ENCODE results near the gene MATCAP1. TPM values are rescaled to one million over a fixed set of nuclear protein-coding genes. Genes with fewer than 3 reads are reported as not detected.

Gene MATCAP1
- total RNA-seq, 1 donor from 2014 or later, result 14.2 TPM

GRCh38 chr16:67201411-67202345 is 17.9 kb upstream of the MATCAP1 start:
- Histone ChIP-seq H3K4me3 (no peak overlapping the region), H3K27me3 (ENCODE audit: low read depth) (no peaks in the 10 kb centered on the region), H3K36me3 (peaks cover 50% of the 10 kb centered on the region), H3K4me1 (peaks cover 23% of the 10 kb centered on the region), H3K9me3 (replicated peaks) (no peaks in the 10 kb centered on the region), H3K27ac (replicated peaks) (no peak overlapping the region)
- no peak for TF ChIP-seq CTCF (IDR thresholded peaks at IDR 0.05; ENCODE audit: borderline replicate concordance)
- no peak for DNase-seq
- intact Hi-C loops (cut with micrococcal nuclease), result no loop called here

- TF ChIP-seq CTCF (IDR thresholded peaks at IDR 0.05; ENCODE audit: borderline replicate concordance), result no peak
- H3K27me3 ChIP-seq (ENCODE audit: low read depth), result no peaks in the 10 kb centered on the region
- peaks cover 62% of the 10 kb centered on the region for H3K36me3 ChIP-seq
- DNase-seq, result no peak
- no peak overlapping the region for H3K27ac ChIP-seq (replicated peaks)
- intact Hi-C loops (cut with micrococcal nuclease), result no loop called here
- peaks cover 23% of the 10 kb centered on the region for H3K4me1 ChIP-seq
- no peaks in the 10 kb centered on the region for H3K9me3 ChIP-seq (replicated peaks)
- H3K4me3 ChIP-seq, result no peak overlapping the region
Measured at GRCh38 chr16:67200491-67200890, 16.7 kb upstream of the MATCAP1 start.

GRCh38 chr16:67199808-67200198 is 16.0 kb upstream of the MATCAP1 start:
- intact Hi-C loops (cut with micrococcal nuclease), result no loop called here
- no peak for DNase-seq
- no peaks in the 10 kb centered on the region for H3K9me3 ChIP-seq (replicated peaks)
- TF ChIP-seq CTCF (IDR thresholded peaks at IDR 0.05; ENCODE audit: borderline replicate concordance), result no peak
- H3K27me3 ChIP-seq (ENCODE audit: low read depth), result no peaks in the 10 kb centered on the region
- peaks cover 69% of the 10 kb centered on the region for H3K36me3 ChIP-seq
- H3K4me1 ChIP-seq, result peaks cover 23% of the 10 kb centered on the region
- H3K4me3 ChIP-seq, result no peak overlapping the region
- H3K27ac ChIP-seq (replicated peaks), result no peak overlapping the region

GRCh38 chr16:67199011-67199807 is 15.4 kb upstream of the MATCAP1 start, which contains the start of gene ELMO3:
Gene ELMO3, plus strand, starts transcription at chr16:67199131. Its CDS starts 196 bp downstream, at chr16:67199327.
- TF ChIP-seq CTCF (IDR thresholded peaks at IDR 0.05; ENCODE audit: borderline replicate concordance), result peak; percentile 26
- no peaks in the 10 kb centered on the region for H3K9me3 ChIP-seq (replicated peaks)
- intact Hi-C loops (cut with micrococcal nuclease), result no loop called here
- no peaks in the 10 kb centered on the region for H3K27me3 ChIP-seq (ENCODE audit: low read depth)
- no peak within 1 kb of the TSS for H3K27ac ChIP-seq (replicated peaks)
- peaks cover 27% of the 10 kb centered on the region for H3K4me1 ChIP-seq
- H3K36me3 ChIP-seq, result peaks cover 75% of the 10 kb centered on the region
- DNase-seq, result no peak
- H3K4me3 ChIP-seq, result no peak within 1 kb of the TSS

GRCh38 chr16:67198238-67198734 is 14.5 kb upstream of the MATCAP1 start:
- Histone ChIP-seq H3K4me1 (peaks cover 36% of the 10 kb centered on the region), H3K4me3 (no peak overlapping the region), H3K27me3 (ENCODE audit: low read depth) (no peaks in the 10 kb centered on the region), H3K36me3 (peaks cover 72% of the 10 kb centered on the region), H3K9me3 (replicated peaks) (no peaks in the 10 kb centered on the region), H3K27ac (replicated peaks) (no peak overlapping the region)
- peak; percentile 68 for TF ChIP-seq CTCF (IDR thresholded peaks at IDR 0.05; ENCODE audit: borderline replicate concordance)
- no peak for DNase-seq
- intact Hi-C loops (cut with micrococcal nuclease), result no loop called here
